GM18498 (cell line): ENCODE results near the gene SOWAHC.
A peak's percentile ranks its signal among the peaks of the same experiment; 100 is the strongest.
"Not testable (repeated sequence)": the region's sequence is repeated elsewhere in the genome, so short reads cannot be mapped to it uniquely, and the experiment has no call there.

Source experiments
- ATAC-seq: cut with Tn5 transposase; IDR thresholded peaks from one replicate; pipeline ENCODE4 v1.9.1; 2021; ENCODE audit warnings: mild to moderate bottlenecking, moderate library complexity; ENCODE audit not compliant: unreplicated experiment

SOWAHC gene, protein sequence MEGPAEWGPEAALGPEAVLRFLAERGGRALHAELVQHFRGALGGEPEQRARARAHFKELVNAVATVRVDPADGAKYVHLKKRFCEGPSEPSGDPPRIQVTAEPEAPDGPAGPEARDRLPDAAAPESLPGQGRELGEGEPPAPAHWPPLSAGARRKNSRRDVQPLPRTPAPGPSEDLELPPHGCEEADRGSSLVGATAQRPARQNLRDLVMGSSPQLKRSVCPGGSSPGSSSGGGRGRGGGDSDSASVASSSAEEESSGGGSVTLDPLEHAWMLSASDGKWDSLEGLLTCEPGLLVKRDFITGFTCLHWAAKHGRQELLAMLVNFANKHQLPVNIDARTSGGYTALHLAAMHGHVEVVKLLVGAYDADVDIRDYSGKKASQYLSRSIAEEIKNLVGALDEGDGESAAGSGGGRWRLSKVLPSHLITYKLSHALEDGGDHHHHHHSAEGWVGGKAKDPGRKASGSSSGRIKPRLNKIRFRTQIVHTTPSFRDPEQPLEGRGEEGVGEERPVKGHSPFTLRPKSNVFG

DNA sequence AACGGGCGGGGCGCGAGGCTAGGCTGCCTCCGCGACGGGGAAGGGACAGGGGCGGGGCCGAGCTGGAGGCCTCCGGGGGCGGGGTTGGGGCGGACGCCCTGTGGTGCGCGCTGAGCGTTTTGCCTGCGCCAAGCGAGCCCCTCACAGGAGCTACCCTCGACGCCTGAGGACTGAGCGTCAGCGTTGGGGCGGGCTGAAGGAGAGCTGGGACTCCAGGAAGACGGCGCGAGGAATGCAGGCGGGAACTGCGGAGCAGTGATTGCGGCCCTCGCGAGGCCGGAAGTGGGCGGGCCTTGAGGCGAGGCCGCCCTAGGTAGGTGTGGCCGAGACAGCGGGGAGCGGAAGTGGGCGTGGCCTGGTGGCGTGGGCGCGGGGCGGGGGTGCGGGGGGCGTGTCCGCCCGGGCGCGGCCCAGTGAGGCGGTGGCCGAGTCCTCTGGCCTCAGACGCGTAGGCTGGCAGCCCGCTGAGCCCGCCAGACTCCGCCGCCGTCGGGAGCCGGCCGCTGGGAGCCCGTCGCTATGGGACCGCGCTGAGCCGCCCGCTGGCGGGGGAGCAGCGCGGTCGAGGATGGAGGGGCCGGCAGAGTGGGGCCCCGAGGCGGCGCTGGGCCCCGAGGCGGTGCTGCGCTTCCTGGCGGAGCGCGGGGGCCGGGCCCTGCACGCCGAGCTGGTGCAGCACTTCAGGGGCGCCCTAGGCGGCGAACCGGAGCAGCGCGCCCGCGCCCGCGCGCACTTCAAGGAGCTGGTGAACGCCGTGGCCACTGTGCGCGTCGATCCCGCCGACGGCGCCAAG is at the start of gene SOWAHC, which contains the start of gene SEPTIN10:
Gene SOWAHC (plus strand): TSS at position 443 of the 793 bp plus-strand sequence. CDS start 126 bp downstream, at position 569.
Gene SEPTIN10 (minus strand): TSS at position 45 of the 793 bp plus-strand sequence. CDS start 139 bp downstream, outside the sequence.
- peak; percentile 77 for ATAC-seq

DNA sequence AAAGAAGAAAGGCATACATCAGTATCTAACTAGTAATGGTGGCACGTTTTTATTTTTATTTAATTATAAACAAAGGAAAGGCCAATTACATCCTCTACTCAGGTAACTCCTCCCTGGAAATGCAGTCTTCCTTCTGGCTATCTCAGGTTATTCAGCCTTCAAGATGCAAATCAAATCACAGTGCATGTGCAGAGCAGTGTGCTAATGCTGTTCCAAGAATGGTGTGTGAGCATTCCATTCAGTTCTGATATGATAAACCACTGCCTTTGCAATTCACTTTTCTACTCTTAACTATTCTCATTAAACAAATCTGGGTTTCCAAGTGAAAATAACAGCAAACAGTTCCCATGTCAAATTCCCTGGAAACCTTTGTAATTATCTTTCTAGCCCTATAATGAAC is 38.8 kb upstream of the SOWAHC start:
- no peak for ATAC-seq

DNA sequence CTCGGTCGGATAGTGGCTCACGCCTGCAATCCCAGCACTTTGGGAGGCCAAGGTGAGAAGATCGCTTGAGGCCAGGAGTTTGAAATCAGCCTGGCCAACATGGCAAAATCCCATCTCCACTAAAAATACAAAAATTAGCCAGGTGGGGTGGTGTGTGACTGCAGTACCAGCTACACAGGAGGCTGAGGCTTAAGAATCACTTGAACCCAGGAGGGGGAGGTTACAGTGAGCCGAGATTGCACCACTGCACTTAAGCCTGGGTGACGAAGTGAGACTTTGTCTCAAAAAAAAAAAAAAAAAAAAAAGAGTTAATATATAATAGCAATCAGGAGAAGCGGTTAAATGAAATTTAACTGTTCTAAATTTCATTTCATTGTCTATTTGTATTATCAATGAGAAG is 36.5 kb upstream of the SOWAHC start:
- ATAC-seq: not testable (repeated sequence)

DNA sequence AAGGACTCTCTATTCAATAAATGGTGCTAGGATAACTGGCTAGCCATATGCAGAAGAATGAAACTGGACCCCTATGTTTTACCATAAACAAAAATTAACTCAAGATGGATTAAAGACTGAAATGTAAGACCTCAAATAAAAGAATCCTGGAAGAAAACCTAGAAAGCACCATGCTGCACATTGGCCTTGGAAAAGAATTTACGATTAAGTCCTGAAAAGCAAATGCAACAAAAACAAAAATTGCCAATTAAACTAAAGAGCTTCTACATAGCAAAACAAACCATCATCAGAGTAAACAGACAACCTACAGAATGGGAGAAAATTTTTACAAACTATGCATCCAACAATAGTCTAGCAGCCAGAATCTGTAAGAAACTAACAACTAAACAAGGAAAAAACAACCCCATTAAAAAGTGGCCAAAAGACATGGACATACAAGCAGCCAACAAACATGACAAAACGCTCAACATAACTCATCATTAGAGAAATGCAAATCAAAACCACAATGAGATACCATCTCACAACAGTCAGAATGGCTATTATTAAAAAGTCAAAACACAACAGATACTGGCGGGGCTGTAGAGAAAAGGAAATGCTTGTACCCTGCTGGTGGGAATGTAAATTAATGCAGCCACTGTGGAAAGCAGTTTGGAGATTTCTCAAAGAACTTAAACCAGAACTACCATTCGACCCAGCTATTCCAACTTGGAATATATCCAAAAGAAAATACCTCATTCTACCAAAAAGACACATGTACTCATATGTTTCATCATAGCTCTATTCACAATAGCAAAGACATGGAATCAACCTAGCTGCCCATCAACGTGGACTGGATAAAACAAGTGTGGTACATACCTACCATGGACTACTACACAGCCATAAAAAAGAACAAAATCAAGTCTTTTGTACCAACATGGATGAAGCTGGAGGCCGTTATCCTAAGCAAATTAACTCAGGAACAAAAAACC is 31.0 kb upstream of the SOWAHC start:
- ATAC-seq: peak; percentile 72

DNA sequence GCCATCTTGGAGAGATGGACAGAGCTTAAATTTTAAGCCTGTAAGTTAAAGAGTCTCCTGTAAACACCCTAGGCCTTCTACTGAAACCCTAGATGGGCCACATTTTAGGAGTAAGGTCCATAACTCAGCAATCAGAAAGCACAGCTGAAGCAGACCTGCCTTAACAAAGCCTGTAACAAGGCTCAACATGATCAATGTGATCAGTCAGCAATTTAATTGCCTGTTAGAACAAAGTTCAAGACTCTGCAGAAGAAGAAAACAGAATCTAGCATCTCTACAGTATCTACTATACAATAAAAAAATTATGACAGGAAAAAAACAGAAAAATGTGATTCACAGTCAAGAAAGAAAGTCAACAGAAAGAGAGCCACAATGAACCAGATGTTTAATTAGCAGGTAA is 27.5 kb upstream of the SOWAHC start:
- no peak for ATAC-seq

DNA sequence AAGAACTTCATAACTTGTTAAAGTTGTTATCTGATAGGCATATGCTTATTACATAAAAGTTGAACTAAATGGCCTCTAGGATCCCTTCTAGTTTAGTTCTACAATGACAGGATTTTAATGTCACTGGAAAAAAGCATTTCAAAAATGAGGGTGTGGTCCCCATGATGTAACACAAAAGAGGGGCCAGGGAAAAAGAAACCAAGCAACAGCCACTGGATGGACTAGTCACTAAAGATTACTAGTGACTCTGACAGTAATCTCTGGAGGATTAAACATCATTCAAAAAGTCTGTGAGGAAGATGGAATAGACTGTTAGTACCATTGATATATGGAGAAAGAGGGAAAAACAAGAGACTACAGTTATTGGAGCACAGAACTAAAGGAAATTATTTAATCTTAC is 23.0 kb upstream of the SOWAHC start:
- no peak for ATAC-seq

DNA sequence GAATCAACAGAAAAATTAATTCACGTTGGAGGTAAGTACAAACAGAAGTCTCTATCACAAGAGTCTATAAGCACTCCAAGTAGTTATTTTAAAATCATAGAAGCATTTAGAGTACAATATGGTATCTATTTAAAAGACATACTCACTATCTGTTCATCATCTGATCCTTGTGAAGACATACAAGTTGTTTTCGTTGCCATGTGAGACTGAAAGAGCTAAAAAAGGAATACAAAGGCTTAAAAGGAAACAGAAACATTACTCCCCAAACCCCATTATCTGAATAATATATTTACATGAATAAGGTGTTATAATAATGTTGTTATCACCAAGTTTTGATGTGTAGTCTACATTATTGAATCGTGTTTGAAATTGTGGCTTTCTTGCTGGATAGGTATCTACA is 21.3 kb upstream of the SOWAHC start:
- no peak for ATAC-seq

DNA sequence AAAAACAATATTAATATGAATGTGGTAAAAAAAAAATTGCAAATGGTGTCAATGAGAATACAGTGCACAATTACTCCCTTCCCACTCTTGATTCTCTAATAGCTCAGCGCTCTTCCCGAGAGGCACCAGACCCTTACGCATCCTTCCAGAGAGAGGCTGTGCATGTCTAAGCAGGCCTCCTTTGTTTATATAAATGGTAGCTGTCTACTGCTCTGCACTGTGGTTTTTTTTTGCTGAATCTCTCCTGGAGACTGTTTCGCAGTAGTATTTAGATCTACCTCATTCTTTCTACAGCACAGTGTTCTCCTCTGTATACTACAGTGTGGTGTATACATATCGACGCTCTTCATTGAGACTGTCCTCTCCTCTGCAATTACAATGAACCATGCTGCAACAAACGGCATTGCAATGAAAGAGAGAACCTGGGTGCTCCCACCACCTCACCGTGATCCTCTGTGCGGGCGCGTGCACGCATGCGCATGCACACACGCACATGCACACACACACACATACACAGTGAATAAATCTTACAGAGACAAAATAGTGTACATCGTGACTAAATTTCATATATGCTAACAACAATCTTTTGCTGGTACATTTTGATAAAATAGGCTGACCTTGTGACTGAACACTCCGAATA is 19.8 kb upstream of the SOWAHC start:
- ATAC-seq: no peak

DNA sequence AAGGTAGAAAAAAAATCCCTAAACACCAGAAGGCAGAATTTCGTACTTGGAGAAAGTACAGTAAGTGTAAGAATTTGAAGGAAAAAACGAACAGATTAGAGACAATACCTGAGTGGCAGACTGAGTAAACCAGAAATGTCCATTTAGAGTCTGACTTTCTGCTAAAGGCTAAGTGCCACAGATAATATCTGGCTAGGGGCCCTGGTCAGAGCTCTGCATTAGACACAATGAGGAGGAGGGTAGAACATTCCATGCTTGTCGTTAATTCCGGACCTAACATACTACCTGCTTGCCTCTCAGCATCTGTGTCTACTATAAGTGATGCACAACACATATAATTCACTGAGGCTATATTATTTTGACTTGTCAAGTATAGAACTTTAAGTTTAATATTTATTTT is 18.5 kb upstream of the SOWAHC start:
- no peak for ATAC-seq

DNA sequence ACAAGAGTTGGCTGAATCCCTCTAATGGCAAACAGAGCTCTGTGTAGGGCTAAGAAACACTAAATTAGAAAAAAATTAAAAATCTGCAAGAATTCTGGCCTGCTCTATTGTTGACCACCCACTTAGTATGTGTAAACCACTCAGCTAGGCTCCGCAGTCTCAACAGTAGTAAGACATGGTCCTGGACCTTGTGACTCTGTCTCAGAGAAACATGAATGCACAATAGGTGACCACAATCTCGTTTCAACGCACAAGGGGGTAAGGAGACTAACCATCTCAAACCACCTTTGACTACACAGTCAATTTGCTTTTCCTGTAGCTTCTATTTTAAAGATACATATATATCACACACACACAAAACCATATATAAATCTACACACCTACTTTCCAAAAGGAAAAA is 16.9 kb upstream of the SOWAHC start:
- ATAC-seq: no peak

DNA sequence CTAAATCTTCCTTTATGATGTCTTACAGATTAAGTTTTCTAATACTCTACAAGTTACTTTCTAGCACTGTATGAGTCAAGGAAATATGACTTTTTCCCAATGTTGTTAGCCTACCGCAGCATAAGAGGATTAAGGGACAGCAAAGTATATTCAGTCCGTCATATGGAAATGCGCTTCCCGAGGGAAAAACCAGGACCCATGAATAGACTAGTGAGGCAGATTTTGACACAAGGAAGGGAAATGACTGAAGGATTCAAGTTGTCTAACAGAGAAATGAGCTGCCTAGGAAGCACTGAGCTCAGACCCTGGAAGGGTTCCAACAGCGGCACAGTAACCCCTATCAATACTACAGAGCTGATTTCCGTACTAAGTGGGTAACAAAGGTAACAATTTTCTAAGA is 12.4 kb upstream of the SOWAHC start:
- no peak for ATAC-seq

DNA sequence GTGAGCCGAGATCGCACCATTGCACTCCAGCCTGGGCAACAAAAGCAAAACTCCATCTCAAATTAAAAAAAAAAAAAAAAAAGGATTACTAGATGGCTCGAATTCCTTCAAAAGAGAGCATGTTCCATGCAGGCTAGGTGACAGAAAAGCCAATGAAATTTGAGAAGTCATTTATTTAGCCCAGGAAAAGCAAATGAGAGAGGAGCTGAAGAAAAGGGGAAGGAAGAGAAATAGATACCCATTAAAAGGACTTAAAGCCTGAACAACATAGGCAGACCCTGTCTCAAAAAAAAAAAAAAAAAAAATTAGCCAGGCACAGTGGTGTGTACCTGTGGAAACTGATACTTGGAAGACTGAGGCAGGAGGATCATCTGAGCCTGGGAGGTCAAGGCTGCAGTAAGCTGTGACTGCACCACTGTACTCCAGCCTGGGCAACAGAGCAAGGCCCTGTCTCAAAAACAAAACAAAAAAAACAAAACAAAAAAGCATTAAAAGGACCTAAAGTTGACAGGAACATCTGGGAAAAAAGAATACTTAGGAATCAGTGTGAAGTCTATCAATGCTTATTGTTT is 11.5 kb upstream of the SOWAHC start:
- ATAC-seq: no peak

DNA sequence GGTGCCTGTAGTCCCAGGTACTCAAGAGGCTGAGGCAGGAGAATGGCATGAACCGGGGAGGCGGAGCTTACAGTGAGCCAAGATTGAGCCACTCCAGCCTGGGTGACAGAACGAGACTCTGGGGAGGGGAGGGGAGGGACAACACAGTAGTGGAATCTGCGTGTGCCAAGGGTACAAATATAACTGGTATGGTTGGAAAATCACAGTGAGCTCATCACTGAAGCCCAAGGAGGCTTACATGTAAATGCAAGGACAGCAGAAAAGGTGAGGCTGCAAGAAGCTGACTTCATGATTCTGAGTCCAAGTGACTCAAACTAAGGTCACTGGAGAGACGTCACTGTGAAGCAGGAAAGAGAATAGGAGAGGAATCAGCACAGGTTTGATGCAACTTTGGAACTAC is 9.6 kb upstream of the SOWAHC start:
- ATAC-seq: no peak

DNA sequence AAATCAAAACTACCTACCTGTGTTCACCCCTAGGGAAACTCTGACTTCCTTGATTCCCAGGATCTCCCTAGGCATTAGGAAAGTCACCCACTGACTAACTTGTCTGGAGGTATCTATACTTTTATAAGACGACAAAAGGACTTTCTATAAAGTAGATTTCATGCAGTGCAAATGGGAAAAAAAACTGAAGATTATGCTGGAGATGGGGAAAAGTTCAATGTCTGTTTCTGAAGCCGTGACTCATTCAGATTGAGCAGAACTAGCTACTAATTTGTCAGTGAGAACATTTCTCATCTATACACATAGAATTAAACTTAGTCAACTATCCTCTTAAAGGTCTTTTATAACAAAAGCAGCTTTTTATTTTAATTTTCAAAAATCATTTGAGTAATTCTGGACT is 6.4 kb upstream of the SOWAHC start:
- no peak for ATAC-seq

DNA sequence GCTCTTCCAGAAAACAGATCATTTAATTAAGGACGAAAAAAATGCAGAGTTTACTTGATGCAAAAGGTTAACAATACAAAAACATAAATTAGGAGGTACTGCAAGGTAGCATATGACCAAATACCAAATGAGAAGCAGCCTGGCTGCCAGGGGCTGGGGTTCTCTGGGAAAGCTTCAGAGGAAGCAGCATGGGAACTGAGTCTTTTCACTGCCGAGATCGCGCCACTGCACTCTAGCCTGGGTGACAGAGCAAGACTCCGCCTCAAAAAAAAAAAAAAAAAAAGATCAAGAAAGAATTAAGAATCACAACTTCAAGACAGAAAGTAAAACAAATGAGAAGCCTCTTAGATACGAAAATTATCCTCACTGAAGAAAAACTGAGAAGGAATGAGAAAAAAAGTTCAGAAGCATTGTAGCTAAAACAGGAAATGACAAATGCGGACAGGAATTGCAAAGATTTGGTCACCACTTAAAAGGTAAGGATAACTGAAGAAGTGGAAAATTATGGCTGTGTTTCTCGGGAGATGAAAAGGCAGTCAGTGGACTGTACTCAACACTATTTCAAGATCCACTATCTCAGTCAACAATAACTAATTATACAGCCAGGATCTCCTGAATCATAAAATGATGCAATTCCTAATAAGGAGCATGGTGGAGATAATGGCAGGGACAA is 4.7 kb upstream of the SOWAHC start:
- ATAC-seq: no peak

DNA sequence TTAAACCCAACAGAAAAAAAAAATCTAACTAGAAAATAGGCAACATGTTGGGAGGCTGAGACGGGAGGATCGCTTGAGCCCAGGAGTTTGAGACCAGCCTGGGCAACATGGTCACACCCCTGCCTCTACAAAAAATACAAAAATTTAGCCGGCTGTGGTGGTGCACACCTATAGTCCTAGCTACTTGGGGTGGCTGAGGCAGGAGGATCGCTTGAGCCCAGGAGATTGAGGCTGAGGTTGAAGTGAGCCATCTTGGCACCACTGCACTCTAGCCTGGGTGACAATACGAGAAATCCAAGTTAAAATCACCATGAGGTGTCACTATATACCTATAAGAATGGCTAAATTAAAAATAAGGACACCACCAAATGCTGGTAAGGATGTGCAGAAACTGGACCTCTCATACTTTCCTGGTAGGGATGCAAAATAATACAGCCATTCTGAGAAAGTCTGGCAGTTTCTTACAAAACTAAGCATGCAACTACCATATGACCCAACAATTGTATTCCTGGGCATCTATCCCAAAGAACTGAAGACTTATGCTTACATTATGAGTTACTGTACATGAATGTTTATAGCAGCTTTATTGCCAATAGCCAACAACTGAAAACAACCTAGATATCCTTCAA is 2.6 kb upstream of the SOWAHC start:
- ATAC-seq: no peak

DNA sequence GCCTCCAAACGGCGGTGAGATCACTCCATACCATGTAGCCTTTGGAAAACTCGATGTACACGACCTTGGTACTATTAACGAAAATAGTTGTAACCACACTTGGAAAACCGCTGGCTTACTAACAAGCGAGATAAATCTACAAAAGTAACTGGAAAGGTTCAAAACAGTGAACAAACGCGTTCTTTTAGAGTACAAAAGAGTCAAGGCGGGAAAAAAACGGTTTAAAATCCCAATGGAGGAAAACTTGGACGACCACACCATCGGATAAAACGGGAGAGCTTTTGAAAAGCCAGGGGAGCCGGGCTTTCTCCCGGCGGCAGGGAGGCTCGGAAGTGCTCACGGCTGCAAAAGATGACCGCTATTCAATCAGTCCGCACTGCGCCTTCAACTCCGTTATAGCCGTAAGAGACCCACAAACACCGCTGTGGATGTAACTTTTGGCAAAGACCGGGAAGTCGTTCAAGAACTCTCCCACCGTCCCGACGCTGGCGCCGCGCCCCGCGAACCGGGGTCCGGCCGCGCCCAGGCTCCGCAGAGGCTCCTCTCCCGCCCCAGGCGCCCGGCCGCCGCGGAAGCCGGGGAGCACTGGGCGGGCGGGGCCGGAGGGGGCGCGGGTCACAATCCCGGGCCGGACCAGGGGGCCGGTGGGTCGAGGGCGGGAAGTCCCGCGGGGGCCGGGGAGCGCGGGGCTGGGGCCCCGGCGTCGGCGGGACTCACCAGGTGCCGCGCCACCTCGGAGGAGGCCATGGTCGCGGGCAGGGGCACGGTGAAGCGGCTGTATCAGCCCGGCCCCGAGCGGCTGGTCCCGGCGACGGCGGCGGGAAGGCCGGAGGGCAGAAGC is 863 bp upstream of the SOWAHC start:
- peak; percentile 35 for ATAC-seq
